Activated CD8-positive, alpha-beta memory T cell treated with anti-CD3 and anti-CD28 coated beads, Interleukin-2, amount 50 U/mL, for 24 hours (primary cell): ENCODE results near the gene LTO1.
A peak's percentile ranks its signal among the peaks of the same experiment; 100 is the strongest.

Experiments used
- DNase-seq: peaks from one replicate; pipeline ENCODE4 v3.0.0-alpha.2; 2020; ENCODE audit errors: extremely low read depth

LTO1 gene

GRCh38 chr11:69645801-69646492 is 29.2 kb downstream of the LTO1 start:
- no peak for DNase-seq

- DNase-seq = no peak
Measured at GRCh38 chr11:69644962-69645675, 30.0 kb downstream of the LTO1 start.

DNA sequence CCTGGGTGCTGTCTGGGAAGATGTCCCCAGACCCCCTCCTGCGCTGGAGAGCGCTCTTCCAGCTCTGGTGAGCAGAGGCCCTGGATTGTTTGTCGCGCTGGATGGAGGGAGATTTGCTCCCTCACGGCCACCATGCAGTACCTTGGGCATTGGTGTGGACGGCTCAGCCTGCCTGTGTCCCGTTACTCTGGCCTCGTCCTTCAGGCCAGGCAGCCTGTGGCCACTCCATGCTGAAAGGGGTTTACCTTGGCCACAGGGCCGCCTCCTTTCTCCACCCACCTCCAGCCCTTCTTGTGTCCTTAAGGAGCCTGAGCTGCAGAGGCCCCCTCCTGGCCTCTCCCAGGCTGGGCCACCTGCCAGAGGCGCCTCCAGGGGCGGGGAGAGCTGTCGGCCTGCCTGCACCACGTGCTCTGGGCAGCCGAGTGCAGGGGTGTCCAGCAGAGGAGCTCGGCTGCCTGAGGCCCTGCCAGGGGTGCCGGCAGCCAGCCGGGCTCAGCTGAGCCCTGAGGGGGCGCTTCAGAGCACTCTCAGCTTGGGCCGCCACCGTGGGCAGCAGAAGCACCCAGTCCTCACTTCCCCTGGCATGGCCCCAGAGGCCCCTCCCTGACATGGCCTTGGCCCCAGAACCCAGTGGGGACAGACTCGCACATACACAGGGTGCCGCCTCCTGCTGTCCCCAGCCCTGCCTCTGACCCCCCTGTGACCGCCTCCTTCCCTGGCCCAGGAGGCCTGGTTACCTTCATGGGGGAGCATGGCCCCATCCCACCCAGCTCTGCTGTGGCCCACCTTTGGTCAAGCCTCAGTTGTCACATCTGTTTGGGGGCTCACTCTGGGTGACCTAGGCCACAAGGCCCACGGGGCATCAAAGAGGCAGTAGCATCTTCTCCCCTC is 30.8 kb downstream of the LTO1 start:
- DNase-seq = no peak

GRCh38 chr11:69643646-69644045 is 31.5 kb downstream of the LTO1 start:
- no peak for DNase-seq

- DNase-seq = peak; percentile 27
Measured at GRCh38 chr11:69642913-69643632, 32.1 kb downstream of the LTO1 start.

- DNase-seq = no peak
Measured at GRCh38 chr11:69642549-69642912, 32.6 kb downstream of the LTO1 start.

- no peak for DNase-seq
Measured at GRCh38 chr11:69641681-69642548, 33.2 kb downstream of the LTO1 start.

DNA sequence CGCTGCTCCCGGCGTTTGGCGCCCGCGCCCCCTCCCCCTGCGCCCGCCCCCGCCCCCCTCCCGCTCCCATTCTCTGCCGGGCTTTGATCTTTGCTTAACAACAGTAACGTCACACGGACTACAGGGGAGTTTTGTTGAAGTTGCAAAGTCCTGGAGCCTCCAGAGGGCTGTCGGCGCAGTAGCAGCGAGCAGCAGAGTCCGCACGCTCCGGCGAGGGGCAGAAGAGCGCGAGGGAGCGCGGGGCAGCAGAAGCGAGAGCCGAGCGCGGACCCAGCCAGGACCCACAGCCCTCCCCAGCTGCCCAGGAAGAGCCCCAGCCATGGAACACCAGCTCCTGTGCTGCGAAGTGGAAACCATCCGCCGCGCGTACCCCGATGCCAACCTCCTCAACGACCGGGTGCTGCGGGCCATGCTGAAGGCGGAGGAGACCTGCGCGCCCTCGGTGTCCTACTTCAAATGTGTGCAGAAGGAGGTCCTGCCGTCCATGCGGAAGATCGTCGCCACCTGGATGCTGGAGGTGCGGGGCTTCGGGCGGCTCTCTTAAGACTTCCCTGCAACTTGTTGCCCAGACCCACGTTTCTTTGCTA is 34.1 kb downstream of the LTO1 start, which contains the start of gene CCND1:
Gene CCND1, plus strand, starts transcription at position 162 of the 587 bp plus-strand sequence. Its CDS starts 158 bp downstream, at position 320.
- DNase-seq = no peak

DNA sequence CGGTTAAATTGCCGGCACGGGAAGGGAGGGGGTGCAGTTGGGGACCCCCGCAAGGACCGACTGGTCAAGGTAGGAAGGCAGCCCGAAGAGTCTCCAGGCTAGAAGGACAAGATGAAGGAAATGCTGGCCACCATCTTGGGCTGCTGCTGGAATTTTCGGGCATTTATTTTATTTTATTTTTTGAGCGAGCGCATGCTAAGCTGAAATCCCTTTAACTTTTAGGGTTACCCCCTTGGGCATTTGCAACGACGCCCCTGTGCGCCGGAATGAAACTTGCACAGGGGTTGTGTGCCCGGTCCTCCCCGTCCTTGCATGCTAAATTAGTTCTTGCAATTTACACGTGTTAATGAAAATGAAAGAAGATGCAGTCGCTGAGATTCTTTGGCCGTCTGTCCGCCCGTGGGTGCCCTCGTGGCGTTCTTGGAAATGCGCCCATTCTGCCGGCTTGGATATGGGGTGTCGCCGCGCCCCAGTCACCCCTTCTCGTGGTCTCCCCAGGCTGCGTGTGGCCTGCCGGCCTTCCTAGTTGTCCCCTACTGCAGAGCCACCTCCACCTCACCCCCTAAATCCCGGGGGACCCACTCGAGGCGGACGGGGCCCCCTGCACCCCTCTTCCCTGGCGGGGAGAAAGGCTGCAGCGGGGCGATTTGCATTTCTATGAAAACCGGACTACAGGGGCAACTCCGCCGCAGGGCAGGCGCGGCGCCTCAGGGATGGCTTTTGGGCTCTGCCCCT is 34.7 kb downstream of the LTO1 start:
- no peak for DNase-seq

GRCh38 chr11:69639831-69640230 is 35.3 kb downstream of the LTO1 start:
- DNase-seq = no peak

DNA sequence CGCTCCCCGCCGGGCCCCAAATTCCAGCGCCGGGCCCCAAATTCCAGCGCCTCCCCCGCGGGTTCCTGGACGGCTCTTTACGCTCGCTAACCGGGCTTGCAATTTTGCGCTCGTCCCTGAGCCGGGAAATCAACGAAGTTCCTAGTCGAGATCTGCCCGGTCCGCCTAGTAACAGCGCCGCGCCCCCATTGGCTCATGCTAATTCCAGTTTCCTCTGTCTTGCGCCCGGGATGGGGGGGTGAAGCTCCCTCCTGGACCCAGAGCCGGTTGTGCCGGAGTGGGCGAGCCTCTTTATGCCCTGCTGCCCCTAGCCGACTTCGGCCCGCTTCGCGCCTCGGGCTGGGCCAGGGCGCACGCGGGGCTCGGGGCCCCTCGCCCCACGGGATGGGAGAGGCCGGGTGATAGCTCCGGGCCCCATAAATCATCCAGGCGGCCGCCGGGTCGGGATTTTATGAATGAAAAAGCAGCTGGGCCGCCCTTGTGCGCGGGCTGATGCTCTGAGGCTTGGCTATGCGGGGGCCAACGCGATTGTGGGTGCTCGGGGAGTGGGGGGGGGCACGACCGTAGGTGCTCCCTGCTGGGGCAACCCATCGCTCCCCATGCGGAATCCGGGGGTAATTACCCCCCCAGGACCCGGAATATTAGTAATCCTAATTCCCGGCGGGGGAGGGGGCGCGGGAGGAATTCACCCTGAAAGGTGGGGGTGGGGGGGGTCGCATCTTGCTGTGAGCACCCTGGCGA is 36.0 kb downstream of the LTO1 start:
- no peak for DNase-seq

DNA sequence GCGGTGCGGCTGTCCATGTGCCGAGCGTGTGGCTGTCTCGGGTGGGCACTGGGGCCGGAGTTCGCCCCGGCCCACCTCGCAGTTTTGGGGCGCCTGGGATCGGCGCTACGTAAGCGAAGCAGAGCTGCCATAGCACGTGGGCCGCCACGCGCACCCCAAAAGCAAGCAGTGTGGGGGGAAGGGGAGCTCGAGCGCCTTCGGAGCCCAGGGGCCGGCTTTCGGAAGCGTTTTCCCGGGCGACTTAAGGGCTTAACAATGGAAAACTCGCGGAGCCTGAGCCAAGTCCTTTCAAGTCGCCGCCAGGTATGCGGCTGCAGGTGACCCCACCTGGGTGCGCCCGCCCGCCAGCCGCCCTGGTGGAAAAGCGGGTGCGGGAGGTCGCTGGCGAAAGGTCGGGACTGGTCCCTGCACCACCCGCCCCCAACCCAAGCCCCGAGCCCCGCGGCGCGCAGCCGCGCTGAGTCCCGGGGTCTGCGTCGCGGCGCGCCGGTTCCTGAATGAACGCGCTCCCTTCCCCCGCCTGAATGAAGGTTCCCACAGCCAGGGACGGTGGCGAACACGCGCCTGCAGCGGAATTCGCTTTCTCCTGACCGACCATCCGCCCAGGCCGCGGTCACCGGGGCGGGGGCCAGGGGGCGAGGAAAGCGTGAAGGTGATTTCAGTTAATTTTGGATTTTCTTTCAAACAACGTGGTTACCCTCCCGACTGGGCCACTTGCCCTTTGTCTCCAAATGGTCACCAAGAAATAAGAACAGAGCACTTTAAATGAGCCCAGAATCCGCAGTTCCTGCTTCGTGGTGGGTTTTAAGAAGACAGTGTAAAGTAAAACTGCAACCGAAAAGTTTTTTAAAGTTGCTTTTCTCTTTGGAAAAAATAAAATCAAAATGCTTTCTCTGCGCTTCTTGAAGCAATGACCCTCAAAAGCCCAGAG is 36.9 kb downstream of the LTO1 start:
- DNase-seq = no peak

DNA sequence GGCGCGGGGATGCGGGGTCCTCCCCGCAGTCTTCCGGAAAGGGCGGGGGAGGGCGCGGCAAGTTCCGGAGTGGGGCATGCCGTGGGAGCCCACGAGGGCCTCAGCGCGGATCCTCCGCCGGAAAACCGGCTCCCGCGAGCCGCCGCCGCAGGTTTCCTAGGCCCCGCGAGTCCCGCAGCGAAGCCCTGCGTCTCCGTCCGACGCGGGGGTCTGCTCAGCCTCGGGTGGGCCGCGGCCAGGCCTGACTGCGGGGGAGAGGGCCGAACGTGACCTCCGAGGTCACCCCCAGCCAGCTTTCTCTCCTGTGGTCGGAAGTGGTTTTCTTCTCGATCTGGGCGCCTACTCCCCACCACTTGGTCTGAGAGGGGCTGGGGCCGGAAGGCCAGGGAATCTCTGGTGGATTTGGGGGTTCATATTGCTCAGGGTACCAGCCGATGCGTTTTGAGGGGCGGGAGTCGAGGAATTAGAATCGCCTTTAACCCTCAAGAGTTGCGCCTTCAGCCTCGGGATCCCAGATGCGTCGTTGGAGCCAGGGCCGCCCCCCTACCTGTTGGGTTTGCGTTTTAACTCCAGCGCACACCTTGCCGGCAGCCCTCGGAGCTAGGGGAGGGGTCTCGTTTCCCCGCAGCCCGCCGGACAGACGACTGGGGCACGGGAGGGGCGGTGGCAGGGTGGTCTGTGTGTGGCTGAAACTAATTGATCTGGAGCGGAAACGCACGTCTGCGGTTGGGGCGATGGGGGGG is 37.8 kb downstream of the LTO1 start:
- DNase-seq = no peak

DNA sequence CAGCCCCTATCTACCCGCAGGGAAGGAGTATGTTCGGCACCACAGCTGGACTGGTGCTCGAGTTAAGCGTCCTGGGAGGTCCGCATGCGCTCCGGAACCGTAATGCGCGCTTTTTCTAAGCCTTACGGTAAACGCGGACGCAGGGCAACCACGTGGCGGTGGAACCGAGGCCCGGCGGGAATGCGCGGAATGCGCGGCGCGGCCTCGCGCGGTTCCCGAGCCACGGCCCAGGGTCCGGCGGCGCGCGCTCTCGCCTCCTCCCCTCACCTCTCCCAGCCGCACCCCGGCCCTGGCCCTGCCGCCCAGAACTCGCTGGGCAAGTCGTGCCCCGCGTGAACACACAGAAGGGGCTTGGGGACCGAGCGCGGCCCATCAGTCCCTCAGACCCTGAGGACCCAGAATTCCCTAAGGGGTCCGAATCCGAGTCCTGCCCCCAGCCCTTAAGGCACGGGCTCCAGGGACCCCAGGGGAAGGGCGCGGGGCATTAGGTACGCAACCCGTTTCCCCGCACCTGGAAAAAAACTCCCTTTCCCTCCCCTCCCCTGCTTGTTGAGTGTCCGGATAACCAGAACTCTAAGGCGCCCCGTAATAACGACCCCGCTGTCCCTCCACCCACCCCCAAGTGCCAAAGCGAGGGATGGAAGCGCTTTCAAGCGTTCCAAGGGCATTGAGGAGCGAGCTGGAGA is 38.5 kb downstream of the LTO1 start:
- DNase-seq = no peak

GRCh38 chr11:69635804-69636511 is 39.2 kb downstream of the LTO1 start:
- no peak for DNase-seq

GRCh38 chr11:69635195-69635594 is 40.0 kb downstream of the LTO1 start:
- no peak for DNase-seq
